Measurements from ENCODE around the gene RPGRIP1.
A peak's percentile ranks its signal among the peaks of the same experiment; 100 is the strongest.
"Not testable (repeated sequence)": the region's sequence is repeated elsewhere in the genome, so short reads cannot be mapped to it uniquely, and the experiment has no call there.

Gene RPGRIP1

GRCh38 chr14:21302013-21302835, 22.3 kb downstream of the RPGRIP1 start:
- no peaks in the 10 kb centered on the region for H3K9me3 ChIP-seq (ENCODE audit: control insufficient read depth, insufficient read depth, low read length)
- no peaks in the 10 kb centered on the region for H3K36me3 ChIP-seq (ENCODE audit: insufficient read depth, low read length)
- no peaks in the 10 kb centered on the region for H3K4me1 ChIP-seq (ENCODE audit: insufficient read depth, low read length)

GRCh38 chr14:21302836-21303140, 22.9 kb downstream of the RPGRIP1 start:
- H3K4me1 ChIP-seq (ENCODE audit: insufficient read depth, low read length); H3K36me3 ChIP-seq (ENCODE audit: insufficient read depth, low read length); H3K9me3 ChIP-seq (ENCODE audit: control insufficient read depth, insufficient read depth, low read length); H3K9ac ChIP-seq (ENCODE audit: low read depth, low read length): not testable (repeated sequence)

More at GRCh38 chr14:21302013-21302835, 22.3 kb downstream of the RPGRIP1 start:
- H3K9ac ChIP-seq (ENCODE audit: low read depth, low read length), result no peak overlapping the region

DNA sequence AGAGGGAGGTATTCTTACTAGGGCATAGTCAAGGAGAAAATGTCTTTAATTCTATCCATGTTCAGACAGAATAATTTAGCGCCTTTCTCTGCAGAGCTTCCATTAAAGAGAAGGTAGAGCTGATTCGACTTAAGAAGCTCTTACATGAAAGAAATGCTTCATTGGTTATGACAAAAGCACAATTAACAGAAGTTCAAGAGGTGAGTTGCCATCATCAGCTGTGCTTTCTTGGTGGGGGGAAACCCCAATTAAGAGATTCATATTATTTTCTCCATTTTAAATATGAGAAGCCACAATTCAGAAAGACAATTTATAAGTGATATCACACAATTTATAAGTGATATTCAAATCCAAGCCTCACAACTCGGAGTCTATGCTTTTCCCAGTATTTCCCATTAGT, 27.8 kb downstream of the RPGRIP1 start:
- peak overlapping the region; percentile 64; the same call in 1 of the 2 replicates for H3K9ac ChIP-seq (ENCODE audit: low read depth, low read length)
- peaks cover 10% of the 10 kb centered on the region; the same call in 1 of the 2 replicates for H3K4me1 ChIP-seq (ENCODE audit: insufficient read depth, low read length)
- no peaks in the 10 kb centered on the region for H3K36me3 ChIP-seq (ENCODE audit: insufficient read depth, low read length)
- H3K9me3 ChIP-seq (ENCODE audit: control insufficient read depth, insufficient read depth, low read length), result no peaks in the 10 kb centered on the region

- H3K9me3 ChIP-seq (ENCODE audit: control insufficient read depth, insufficient read depth, low read length), result no peaks in the 10 kb centered on the region
- H3K4me1 ChIP-seq (ENCODE audit: insufficient read depth, low read length), result peaks cover 10% of the 10 kb centered on the region; the same call in 1 of the 2 replicates
- no peaks in the 10 kb centered on the region for H3K36me3 ChIP-seq (ENCODE audit: insufficient read depth, low read length)
- H3K9ac ChIP-seq (ENCODE audit: low read depth, low read length), result peak overlapping the region; percentile 64
Measured at GRCh38 chr14:21308132-21308478, 28.2 kb downstream of the RPGRIP1 start.

DNA sequence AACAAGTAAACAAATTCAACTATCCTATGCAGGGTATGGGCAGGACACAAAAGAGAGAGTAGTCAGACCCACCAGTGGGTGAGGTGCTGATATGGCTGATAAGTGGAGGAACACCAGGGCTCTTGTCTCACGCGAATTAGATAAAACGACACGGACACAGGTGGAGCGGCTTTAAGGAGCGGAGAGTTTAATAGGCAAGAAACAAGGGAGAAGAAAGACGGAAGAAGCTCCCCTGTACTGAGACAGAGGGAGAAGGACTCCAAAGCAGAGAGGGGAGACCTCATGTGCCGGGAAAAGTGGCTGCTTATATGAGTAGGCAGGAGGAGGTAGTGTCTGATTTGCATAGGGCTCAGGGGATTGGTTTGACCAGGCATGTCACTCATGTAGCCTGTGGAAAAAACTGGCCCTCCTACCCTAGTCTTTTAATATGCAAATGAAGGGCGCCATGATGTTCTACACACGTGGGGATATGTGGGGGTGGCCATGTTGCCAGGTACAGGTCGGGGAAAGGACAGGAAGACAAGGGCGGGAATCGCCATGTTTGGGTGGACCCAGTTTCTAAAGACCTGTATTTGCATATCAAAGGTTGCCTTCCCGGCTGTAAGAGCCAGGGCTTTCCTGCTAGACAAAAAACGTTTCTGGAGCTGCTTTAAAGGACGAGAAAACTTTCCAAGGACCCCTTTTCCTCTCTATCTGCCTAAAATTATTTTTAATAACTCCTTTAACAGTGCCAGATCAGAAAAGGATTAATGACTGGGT, 28.8 kb downstream of the RPGRIP1 start:
- Histone ChIP-seq H3K4me1 (ENCODE audit: insufficient read depth, low read length) (peaks cover 10% of the 10 kb centered on the region; the same call in 1 of the 2 replicates), H3K36me3 (ENCODE audit: insufficient read depth, low read length) (no peaks in the 10 kb centered on the region), H3K9me3 (ENCODE audit: control insufficient read depth, insufficient read depth, low read length) (no peaks in the 10 kb centered on the region), H3K9ac (ENCODE audit: low read depth, low read length) (peak overlapping the region; percentile 64)

GRCh38 chr14:21309238-21309636, 29.4 kb downstream of the RPGRIP1 start:
- Histone ChIP-seq H3K9ac (ENCODE audit: low read depth, low read length) (peak overlapping the region; percentile 52), H3K36me3 (ENCODE audit: insufficient read depth, low read length) (no peaks in the 10 kb centered on the region), H3K9me3 (ENCODE audit: control insufficient read depth, insufficient read depth, low read length) (no peaks in the 10 kb centered on the region), H3K4me1 (ENCODE audit: insufficient read depth, low read length) (peaks cover 10% of the 10 kb centered on the region; the same call in 1 of the 2 replicates)

- peaks cover 10% of the 10 kb centered on the region; the same call in 1 of the 2 replicates for H3K4me1 ChIP-seq (ENCODE audit: insufficient read depth, low read length)
- no peak overlapping the region for H3K9ac ChIP-seq (ENCODE audit: low read depth, low read length)
Measured at GRCh38 chr14:21309956-21310355, 30.1 kb downstream of the RPGRIP1 start.

GRCh38 chr14:21311614-21312013, 31.7 kb downstream of the RPGRIP1 start:
- Histone ChIP-seq H3K36me3 (ENCODE audit: insufficient read depth, low read length) (no peaks in the 10 kb centered on the region), H3K9me3 (ENCODE audit: control insufficient read depth, insufficient read depth, low read length) (no peaks in the 10 kb centered on the region), H3K4me1 (ENCODE audit: insufficient read depth, low read length) (peaks cover 10% of the 10 kb centered on the region; the same call in 1 of the 2 replicates), H3K9ac (ENCODE audit: low read depth, low read length) (no peak overlapping the region)

More at GRCh38 chr14:21309956-21310355, 30.1 kb downstream of the RPGRIP1 start:
- no peaks in the 10 kb centered on the region for H3K36me3 ChIP-seq (ENCODE audit: insufficient read depth, low read length)
- no peaks in the 10 kb centered on the region for H3K9me3 ChIP-seq (ENCODE audit: control insufficient read depth, insufficient read depth, low read length)

- no peak overlapping the region for H3K9ac ChIP-seq (ENCODE audit: low read depth, low read length)
- H3K9me3 ChIP-seq (ENCODE audit: control insufficient read depth, insufficient read depth, low read length), result no peaks in the 10 kb centered on the region
- H3K36me3 ChIP-seq (ENCODE audit: insufficient read depth, low read length), result no peaks in the 10 kb centered on the region
- H3K4me1 ChIP-seq (ENCODE audit: insufficient read depth, low read length), result peaks cover 4% of the 10 kb centered on the region; the same call in 1 of the 2 replicates
Measured at GRCh38 chr14:21313512-21313911, 33.6 kb downstream of the RPGRIP1 start.

DNA sequence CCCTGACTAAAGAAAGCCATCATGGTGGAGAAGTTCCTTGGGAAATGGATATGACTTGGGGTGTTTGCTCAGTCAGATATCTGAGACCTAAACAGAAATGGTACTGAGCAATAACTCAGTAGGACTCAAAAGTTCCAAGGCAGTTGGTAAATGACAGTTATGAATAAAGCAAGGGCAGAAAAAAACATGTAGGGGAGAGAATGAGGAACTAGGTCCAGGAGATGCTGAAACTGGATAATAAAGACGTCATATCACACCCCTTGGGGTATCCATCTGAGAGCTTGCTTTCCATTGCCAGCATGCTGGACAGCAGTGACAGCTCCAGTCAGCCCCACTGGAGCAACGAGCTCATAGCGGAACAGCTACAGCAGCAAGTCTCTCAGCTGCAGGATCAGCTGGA, 37.5 kb downstream of the RPGRIP1 start:
- Histone ChIP-seq H3K4me1 (ENCODE audit: insufficient read depth, low read length) (peaks cover 8% of the 10 kb centered on the region; the same call in 1 of the 2 replicates), H3K9me3 (ENCODE audit: control insufficient read depth, insufficient read depth, low read length) (no peaks in the 10 kb centered on the region), H3K9ac (ENCODE audit: low read depth, low read length) (no peak overlapping the region), H3K36me3 (ENCODE audit: insufficient read depth, low read length) (no peaks in the 10 kb centered on the region)

DNA sequence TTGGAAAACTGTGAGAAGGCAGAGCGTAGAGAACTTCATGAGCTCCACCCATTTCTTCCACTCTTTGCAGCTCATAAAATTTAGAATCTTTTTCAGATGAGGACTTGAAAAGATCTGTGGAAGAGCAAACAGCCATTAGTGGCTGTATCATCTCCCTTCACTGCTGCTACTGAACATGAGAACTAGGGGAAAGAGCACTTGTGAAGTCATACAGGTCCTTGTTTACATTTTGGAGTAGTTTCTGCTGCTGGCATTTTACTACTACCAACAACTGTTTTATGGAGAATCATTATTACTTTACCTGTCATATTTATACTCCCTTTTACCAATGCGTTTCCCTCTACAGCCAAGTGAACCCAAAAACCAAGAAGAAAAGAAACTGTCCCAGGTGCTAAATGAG, 41.0 kb downstream of the RPGRIP1 start:
- Histone ChIP-seq H3K9me3 (ENCODE audit: control insufficient read depth, insufficient read depth, low read length) (no peaks in the 10 kb centered on the region), H3K36me3 (ENCODE audit: insufficient read depth, low read length) (no peaks in the 10 kb centered on the region), H3K9ac (ENCODE audit: low read depth, low read length) (no peak overlapping the region), H3K4me1 (ENCODE audit: insufficient read depth, low read length) (peaks cover 8% of the 10 kb centered on the region; the same call in 1 of the 2 replicates)

DNA sequence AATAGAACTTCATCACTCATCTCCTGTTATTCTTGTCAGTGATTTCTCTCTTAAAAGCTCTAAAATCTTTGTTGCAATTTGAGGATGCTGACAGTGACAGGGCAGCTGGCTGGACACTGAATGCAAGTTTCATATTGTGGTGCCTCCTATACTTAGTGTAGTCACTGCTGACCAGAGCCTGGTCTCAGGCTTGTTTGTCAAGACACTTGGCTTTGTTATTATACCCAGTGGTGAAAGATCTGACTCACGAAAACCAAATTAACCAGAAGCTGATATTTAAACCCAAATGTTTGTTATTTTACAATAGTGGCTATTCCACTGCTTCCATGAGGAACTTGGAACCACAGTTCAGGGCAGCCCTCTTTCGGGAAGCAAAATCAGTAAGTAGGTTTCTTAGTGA, 42.8 kb downstream of the RPGRIP1 start:
- H3K9me3 ChIP-seq (ENCODE audit: control insufficient read depth, insufficient read depth, low read length), result no peaks in the 10 kb centered on the region
- peaks cover 8% of the 10 kb centered on the region; the same call in 1 of the 2 replicates for H3K4me1 ChIP-seq (ENCODE audit: insufficient read depth, low read length)
- no peak overlapping the region for H3K9ac ChIP-seq (ENCODE audit: low read depth, low read length)
- no peaks in the 10 kb centered on the region for H3K36me3 ChIP-seq (ENCODE audit: insufficient read depth, low read length)

DNA sequence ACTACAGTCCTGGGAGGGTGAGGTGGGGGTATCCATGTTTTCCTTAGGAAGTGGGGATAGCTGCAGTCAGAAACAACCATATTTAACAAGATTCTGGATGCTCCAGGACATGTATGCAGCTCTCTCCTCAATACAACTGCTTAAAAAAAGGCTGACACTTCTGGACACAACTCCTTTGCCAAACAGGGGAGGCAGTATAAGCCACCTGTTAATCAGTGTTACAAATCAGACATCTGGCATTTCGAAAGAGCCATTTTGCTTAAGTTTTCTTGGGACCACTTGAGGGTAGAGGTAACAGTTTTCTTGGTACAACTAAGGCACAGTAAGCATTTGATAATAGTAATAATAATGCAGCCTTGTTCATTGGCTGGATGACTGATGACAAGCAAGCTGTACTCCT, 47.1 kb downstream of the RPGRIP1 start:
- H3K9ac ChIP-seq (ENCODE audit: low read depth, low read length), result no peak overlapping the region
- no peaks in the 10 kb centered on the region for H3K9me3 ChIP-seq (ENCODE audit: control insufficient read depth, insufficient read depth, low read length)
- H3K4me1 ChIP-seq (ENCODE audit: insufficient read depth, low read length), result no peaks in the 10 kb centered on the region
- no peaks in the 10 kb centered on the region for H3K36me3 ChIP-seq (ENCODE audit: insufficient read depth, low read length)

Data from ES-I3 (cell line).